ENCODE results near the gene TBC1D9B. TPM values are rescaled to one million over a fixed set of nuclear protein-coding genes. Genes with fewer than 3 reads are reported as not detected.

TBC1D9B gene
- total and polyA plus RNA-seq, 2 of the 13 experiments (the other 11 are each of a cell fraction or from before 2014, with no cell fraction given): 35.0 to 50.0 TPM

DNA sequence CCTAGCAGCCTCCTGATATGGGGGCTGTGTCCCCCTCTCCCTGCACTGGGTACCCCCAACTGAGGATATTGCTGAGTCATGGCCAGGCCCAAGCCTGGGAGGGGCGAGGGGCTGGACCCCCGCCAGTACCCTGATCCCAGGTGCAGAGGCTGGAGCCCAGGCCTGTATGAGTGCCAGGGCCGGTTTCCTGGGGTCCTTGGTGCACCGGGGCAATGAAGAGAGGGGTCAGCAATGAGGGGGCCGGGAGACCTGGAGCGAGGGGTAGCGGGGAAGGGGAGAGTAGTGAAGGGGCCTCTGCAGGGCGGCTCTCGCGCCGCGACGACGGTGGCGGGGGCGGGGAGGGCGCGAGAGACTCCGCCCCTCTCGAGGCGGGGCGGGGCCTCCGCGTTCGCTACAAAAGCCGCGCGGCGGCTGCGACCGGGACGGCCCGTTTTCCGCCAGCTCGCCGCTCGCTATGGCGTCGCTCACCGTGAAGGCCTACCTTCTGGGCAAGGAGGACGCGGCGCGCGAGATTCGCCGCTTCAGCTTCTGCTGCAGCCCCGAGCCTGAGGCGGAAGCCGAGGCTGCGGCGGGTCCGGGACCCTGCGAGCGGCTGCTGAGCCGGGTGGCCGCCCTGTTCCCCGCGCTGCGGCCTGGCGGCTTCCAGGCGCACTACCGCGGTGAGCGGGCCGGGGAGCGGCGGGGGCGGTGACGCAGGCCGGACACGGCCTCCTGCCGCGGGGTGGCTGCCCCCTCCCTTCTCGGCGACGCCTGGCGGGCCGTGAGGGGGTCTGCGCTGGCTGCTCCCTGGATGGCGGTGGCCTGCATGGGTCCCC lies 87.0 kb downstream of the TBC1D9B start, which contains the start of gene SQSTM1 (continued):
- TF ChIP-seq GTF2F1 (IDR thresholded peaks at IDR 0.05; ENCODE audit: low read length) (peak; percentile 82; the same call in 1 of the 2 replicates), ZNF639 (CRISPR knock-in tag; conservative IDR thresholded peaks at IDR 0.05) (no peak), SOX5 (CRISPR knock-in tag; IDR thresholded peaks at IDR 0.05; ENCODE audit: borderline replicate concordance) (no peak), ZNF670 (CRISPR knock-in tag; IDR thresholded peaks at IDR 0.05; ENCODE audit: borderline replicate concordance) (no peak; the same call in 1 of the 2 replicates), RXRA (CRISPR knock-in tag; IDR thresholded peaks at IDR 0.05) (0 out of 2 replicates have a peak, but pooled peaks have one; percentile 41), STAT5B (CRISPR knock-in tag; IDR thresholded peaks at IDR 0.05) (no peak), FOSL1 (CRISPR knock-in tag; IDR thresholded peaks at IDR 0.05; ENCODE audit: borderline replicate concordance) (no peak), ZNF441 (CRISPR knock-in tag; IDR thresholded peaks at IDR 0.05; ENCODE audit: borderline replicate concordance) (peak; percentile 61; the same call in 1 of the 2 replicates), ZNF530 (CRISPR knock-in tag; IDR thresholded peaks at IDR 0.05; ENCODE audit: low read depth) (no peak), GLI4 (CRISPR knock-in tag; IDR thresholded peaks at IDR 0.05; ENCODE audit: borderline replicate concordance) (no peak), FOSL2 (CRISPR knock-in tag; IDR thresholded peaks at IDR 0.05) (peak; percentile 44; the same call in 1 of the 2 replicates), XRCC5 (optimal IDR thresholded peaks at IDR 0.05; ENCODE audit: low read length) (no peak), MED1 (CRISPR knock-in tag; IDR thresholded peaks at IDR 0.05) (peak; percentile 80; the same call in 1 of the 2 replicates), POLR2G (IDR thresholded peaks at IDR 0.05; ENCODE audit: low read depth, low read length) (peak; percentile 98), AGO2 (optimal IDR thresholded peaks at IDR 0.05; ENCODE audit: low read depth, low read length) (no peak), PITX1 (CRISPR knock-in tag; IDR thresholded peaks at IDR 0.05) (no peak), NFRKB (IDR thresholded peaks at IDR 0.05) (no peak), HMG20B (CRISPR knock-in tag; conservative IDR thresholded peaks at IDR 0.05) (no peak), GPN1 (CRISPR knock-in tag; IDR thresholded peaks at IDR 0.05; ENCODE audit: borderline replicate concordance) (no peak), ZNF775 (CRISPR knock-in tag; IDR thresholded peaks at IDR 0.05; ENCODE audit: borderline replicate concordance) (no peak)
- TF ChIP-seq, protein P1, sequence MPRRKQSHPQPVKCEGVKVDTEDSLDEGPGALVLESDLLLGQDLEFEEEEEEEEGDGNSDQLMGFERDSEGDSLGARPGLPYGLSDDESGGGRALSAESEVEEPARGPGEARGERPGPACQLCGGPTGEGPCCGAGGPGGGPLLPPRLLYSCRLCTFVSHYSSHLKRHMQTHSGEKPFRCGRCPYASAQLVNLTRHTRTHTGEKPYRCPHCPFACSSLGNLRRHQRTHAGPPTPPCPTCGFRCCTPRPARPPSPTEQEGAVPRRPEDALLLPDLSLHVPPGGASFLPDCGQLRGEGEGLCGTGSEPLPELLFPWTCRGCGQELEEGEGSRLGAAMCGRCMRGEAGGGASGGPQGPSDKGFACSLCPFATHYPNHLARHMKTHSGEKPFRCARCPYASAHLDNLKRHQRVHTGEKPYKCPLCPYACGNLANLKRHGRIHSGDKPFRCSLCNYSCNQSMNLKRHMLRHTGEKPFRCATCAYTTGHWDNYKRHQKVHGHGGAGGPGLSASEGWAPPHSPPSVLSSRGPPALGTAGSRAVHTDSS (CRISPR knock-in tag; conservative IDR thresholded peaks at IDR 0.05): no peak
- TF ChIP-seq, protein P2, sequence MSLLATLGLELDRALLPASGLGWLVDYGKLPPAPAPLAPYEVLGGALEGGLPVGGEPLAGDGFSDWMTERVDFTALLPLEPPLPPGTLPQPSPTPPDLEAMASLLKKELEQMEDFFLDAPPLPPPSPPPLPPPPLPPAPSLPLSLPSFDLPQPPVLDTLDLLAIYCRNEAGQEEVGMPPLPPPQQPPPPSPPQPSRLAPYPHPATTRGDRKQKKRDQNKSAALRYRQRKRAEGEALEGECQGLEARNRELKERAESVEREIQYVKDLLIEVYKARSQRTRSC (CRISPR knock-in tag; IDR thresholded peaks at IDR 0.05; ENCODE audit: low read depth): no peak
- TF ChIP-seq, protein P3, sequence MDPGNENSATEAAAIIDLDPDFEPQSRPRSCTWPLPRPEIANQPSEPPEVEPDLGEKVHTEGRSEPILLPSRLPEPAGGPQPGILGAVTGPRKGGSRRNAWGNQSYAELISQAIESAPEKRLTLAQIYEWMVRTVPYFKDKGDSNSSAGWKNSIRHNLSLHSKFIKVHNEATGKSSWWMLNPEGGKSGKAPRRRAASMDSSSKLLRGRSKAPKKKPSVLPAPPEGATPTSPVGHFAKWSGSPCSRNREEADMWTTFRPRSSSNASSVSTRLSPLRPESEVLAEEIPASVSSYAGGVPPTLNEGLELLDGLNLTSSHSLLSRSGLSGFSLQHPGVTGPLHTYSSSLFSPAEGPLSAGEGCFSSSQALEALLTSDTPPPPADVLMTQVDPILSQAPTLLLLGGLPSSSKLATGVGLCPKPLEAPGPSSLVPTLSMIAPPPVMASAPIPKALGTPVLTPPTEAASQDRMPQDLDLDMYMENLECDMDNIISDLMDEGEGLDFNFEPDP (CRISPR knock-in tag; conservative IDR thresholded peaks at IDR 0.05): no peak; the same call in 1 of the 2 replicates

Measured in HepG2 (cell line).